ENCODE measurements around the gene SLC37A1. TPM values are rescaled to one million over a fixed set of nuclear protein-coding genes. Genes with fewer than 3 reads are reported as not detected.
A peak's percentile ranks its signal among the peaks of the same experiment; 100 is the strongest.

SLC37A1 gene
- total RNA-seq, 1 experiment from 2014 or later = 11.2 TPM

DNA sequence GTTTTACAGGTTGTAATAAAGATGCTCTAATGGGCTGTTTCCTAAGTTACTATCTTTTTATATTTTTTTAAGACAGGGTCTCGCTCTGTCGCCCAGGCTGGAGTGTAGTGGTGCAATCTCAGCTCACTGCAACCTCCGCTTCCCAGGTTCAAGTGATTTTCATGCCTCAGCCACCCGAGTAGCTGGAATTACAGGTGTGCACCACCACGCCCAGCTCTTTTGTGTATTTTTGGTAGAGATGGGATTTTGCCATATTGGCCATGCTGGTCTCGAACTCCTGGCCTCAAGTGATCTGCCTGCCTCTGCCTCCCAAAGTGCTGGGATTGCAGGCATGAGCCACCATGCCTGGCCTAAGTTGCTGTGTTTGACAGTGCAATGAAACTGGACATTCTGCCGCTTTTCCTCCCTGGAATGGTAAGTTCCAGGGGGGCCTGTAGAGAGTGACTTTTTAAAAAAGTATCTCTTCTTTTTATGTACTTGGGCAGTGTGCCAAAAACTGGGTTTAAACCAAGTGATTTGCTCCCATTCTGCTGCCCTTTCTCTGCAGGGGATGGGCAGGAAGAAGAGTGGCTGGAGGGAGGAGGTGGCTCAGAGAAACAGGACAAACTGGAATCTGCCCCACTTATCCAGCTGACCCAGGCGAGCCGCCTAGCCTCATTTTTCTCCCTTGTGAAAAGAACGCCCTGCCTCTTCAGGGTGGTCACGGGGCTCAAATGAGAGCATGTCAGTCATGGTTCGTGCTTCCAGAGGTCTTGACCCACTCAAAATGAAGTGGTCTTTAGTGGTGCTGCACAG, 2.3 kb downstream of the SLC37A1 start:
- TF ChIP-seq EZH2 (IDR thresholded peaks at IDR 0.05; ENCODE audit: borderline replicate concordance, low read depth, low read length, poor library complexity, severe bottlenecking) (no peak), CTCF (conservative IDR thresholded peaks at IDR 0.05; ENCODE audit: low read depth, low read length) (no peak)
- peaks cover 13% of the 10 kb centered on the region for H3K4me1 ChIP-seq (ENCODE audit: insufficient read depth, low read length, poor library complexity, severe bottlenecking)
- DNase-seq (ENCODE audit: low spot score) = peak; percentile 34
- ChIA-PET CTCF (no interaction called here), POLR2A (ENCODE audit: low non-redundant PET) (no interaction called here)
- no peak overlapping the region for H3K27ac ChIP-seq (ENCODE audit: low read depth, low read length, poor library complexity, severe bottlenecking)
- no TSS peak for BruUV-seq (replicated peaks)
- no peak overlapping the region for H3K4me3 ChIP-seq (ENCODE audit: low read depth, low read length, poor library complexity, severe bottlenecking)
- no peaks in the 10 kb centered on the region for H3K9me3 ChIP-seq (ENCODE audit: low read depth, low read length, poor library complexity, severe bottlenecking)
- no peaks in the 10 kb centered on the region for H3K27me3 ChIP-seq (replicated peaks; ENCODE audit: insufficient read depth, low read depth, low read length, poor library complexity)
- no peaks in the 10 kb centered on the region for H3K36me3 ChIP-seq (ENCODE audit: insufficient read depth, low read length, poor library complexity, severe bottlenecking)
- intact Hi-C loops (cut with micrococcal nuclease; ENCODE audit: unreplicated experiment) = no loop called here

- ChIA-PET CTCF (no interaction called here), POLR2A (ENCODE audit: low non-redundant PET) (no interaction called here)
- no peak for DNase-seq (ENCODE audit: low spot score)
- no TSS peak for BruUV-seq (replicated peaks)
- no peak overlapping the region for H3K27ac ChIP-seq (ENCODE audit: low read depth, low read length, poor library complexity, severe bottlenecking)
- peaks cover 13% of the 10 kb centered on the region for H3K4me1 ChIP-seq (ENCODE audit: insufficient read depth, low read length, poor library complexity, severe bottlenecking)
- TF ChIP-seq EZH2 (IDR thresholded peaks at IDR 0.05; ENCODE audit: borderline replicate concordance, low read depth, low read length, poor library complexity, severe bottlenecking) (no peak), CTCF (conservative IDR thresholded peaks at IDR 0.05; ENCODE audit: low read depth, low read length) (no peak)
- H3K36me3 ChIP-seq (ENCODE audit: insufficient read depth, low read length, poor library complexity, severe bottlenecking) = no peaks in the 10 kb centered on the region
- intact Hi-C loops (cut with micrococcal nuclease; ENCODE audit: unreplicated experiment) = no loop called here
- no peaks in the 10 kb centered on the region for H3K27me3 ChIP-seq (replicated peaks; ENCODE audit: insufficient read depth, low read depth, low read length, poor library complexity)
- H3K9me3 ChIP-seq (ENCODE audit: low read depth, low read length, poor library complexity, severe bottlenecking) = no peaks in the 10 kb centered on the region
- H3K4me3 ChIP-seq (ENCODE audit: low read depth, low read length, poor library complexity, severe bottlenecking) = no peak overlapping the region
These were observed 4.6 kb downstream of the SLC37A1 start for GRCh38 chr21:42518215-42518614.

DNA sequence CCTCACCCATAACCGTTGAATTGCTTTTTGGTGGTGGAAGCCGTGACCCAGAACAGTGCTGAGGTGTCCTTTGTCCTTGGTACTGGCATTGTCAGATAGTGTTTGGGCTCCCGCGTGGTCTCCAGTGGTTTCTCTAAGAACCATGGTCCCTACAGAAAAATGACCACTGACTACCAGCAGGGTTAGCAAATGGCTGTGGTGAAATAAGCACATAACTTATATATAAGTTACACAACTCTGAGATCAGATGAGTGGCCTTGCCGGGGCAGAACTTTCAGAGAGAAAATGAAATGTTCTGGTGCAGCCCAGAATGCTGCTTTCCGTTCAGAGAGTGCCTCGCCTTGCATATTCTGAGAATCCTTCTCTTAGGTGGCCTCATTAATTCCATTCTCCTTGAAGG, 5.0 kb downstream of the SLC37A1 start:
- POLR2A ChIA-PET (ENCODE audit: low non-redundant PET) = no interaction called here

More for the DNA sequence above, 5.0 kb downstream of the SLC37A1 start:
- intact Hi-C loops (cut with micrococcal nuclease; ENCODE audit: unreplicated experiment) = no loop called here
- no peaks in the 10 kb centered on the region for H3K9me3 ChIP-seq (ENCODE audit: low read depth, low read length, poor library complexity, severe bottlenecking)
- H3K27ac ChIP-seq (ENCODE audit: low read depth, low read length, poor library complexity, severe bottlenecking) = no peak overlapping the region
- H3K4me1 ChIP-seq (ENCODE audit: insufficient read depth, low read length, poor library complexity, severe bottlenecking) = peaks cover 13% of the 10 kb centered on the region
- BruUV-seq (replicated peaks) = no TSS peak
- CTCF ChIA-PET = no interaction called here
- no peak for TF ChIP-seq CTCF (conservative IDR thresholded peaks at IDR 0.05; ENCODE audit: low read depth, low read length)
- TF ChIP-seq EZH2 (IDR thresholded peaks at IDR 0.05; ENCODE audit: borderline replicate concordance, low read depth, low read length, poor library complexity, severe bottlenecking) = no peak
- no peak overlapping the region for H3K4me3 ChIP-seq (ENCODE audit: low read depth, low read length, poor library complexity, severe bottlenecking)
- no peaks in the 10 kb centered on the region for H3K36me3 ChIP-seq (ENCODE audit: insufficient read depth, low read length, poor library complexity, severe bottlenecking)
- no peak for DNase-seq (ENCODE audit: low spot score)
- H3K27me3 ChIP-seq (replicated peaks; ENCODE audit: insufficient read depth, low read depth, low read length, poor library complexity) = no peaks in the 10 kb centered on the region

Measured in A673 (cell line).